Suprapubic skin (tissue), 4 donors: ENCODE measurements around the gene INTS14.

Experiments used
- CTCF ChIP-seq, 2 donors: fragments of 200-600 bp in 1 of 2; fragments of 450-650 bp in 1 of 2; sonication (generic) in 1 of 2; IDR thresholded peaks; one replicate each; pipeline ENCODE4 v1.5.1; 2016 to 2019; ENCODE audit warnings: antibody characterized with exemption in 2 of 2, mild to moderate bottlenecking in 1 of 2, moderate library complexity in 1 of 2
- EP300 ChIP-seq: sonication (generic); formaldehyde crosslinking; IDR thresholded peaks from one replicate; pipeline ENCODE4 v1.6.1; 2017; ENCODE audit warnings: antibody characterized with exemption
- POLR2A ChIP-seq, 2 donors: fragments of 450-650 bp; IDR thresholded peaks; one replicate each; pipeline ENCODE4 v1.6.1; 2017; ENCODE audit warnings: antibody characterized with exemption in 2 of 2, mild to moderate bottlenecking in 2 of 2, moderate library complexity in 2 of 2
- POLR2AphosphoS5 ChIP-seq, 3 donors: sonication (generic); formaldehyde crosslinking; IDR thresholded peaks; one replicate each; pipeline ENCODE4 v1.6.1; 2017; ENCODE audit warnings: antibody characterized with exemption in 3 of 3

GRCh38 chr15:65558997-65559760 lies 51.8 kb downstream of the INTS14 start:
- TF ChIP-seq POLR2AphosphoS5 (IDR thresholded peaks at IDR 0.05) (no peak), CTCF (IDR thresholded peaks at IDR 0.05) (no peak), POLR2A (IDR thresholded peaks at IDR 0.05) (no peak), EP300 (no peak)
